Mesothelial cell of epicardium (in vitro differentiated cells): ENCODE results near the gene GPRIN3. TPM values are rescaled to one million over a fixed set of nuclear protein-coding genes. Genes with fewer than 3 reads are reported as not detected.

Source experiments
- DNase-seq, 2 experiments: peaks; one replicate each; pipeline ENCODE4 v3.0.0; 2021; ENCODE audit warnings: low spot score in 2 of 2; ENCODE audit not compliant: unreplicated experiment in 2 of 2
- H3K27ac Mint-ChIP-seq: 2 replicates; pipeline ENCODE4 v1.8.0; 2021; ENCODE audit warnings: mixed read lengths
- H3K27me3 Mint-ChIP-seq: 2 replicates; pipeline ENCODE4 v1.8.0; 2021; ENCODE audit warnings: low read depth, mixed read lengths
- H3K36me3 Mint-ChIP-seq: 2 replicates; pipeline ENCODE4 v1.8.0; 2021; ENCODE audit warnings: mixed read lengths
- H3K4me1 Mint-ChIP-seq: 2 replicates; pipeline ENCODE4 v1.8.0; 2021; ENCODE audit warnings: mixed read lengths
- H3K4me3 Mint-ChIP-seq: 2 replicates; pipeline ENCODE4 v1.8.0; 2021; ENCODE audit warnings: mild to moderate bottlenecking, moderate library complexity, mixed read lengths
- H3K9me3 Mint-ChIP-seq: 2 replicates; pipeline ENCODE4 v1.8.0; 2021; ENCODE audit warnings: mixed read lengths
- total RNA-seq: library from RNA; stranded (reverse); gene quantifications from 3 replicates; pipeline ENCODE4 v1.2.1, GENCODE V29; 2021
- TF ChIP-seq, protein P1 (sequence below): fragments of 200-600 bp; sonication (generic); IDR thresholded peaks from one replicate; pipeline ENCODE4 v1.5.0; 2021; ENCODE audit warnings: antibody characterized with exemption; ENCODE audit not compliant: unreplicated experiment

GPRIN3 gene
- total RNA-seq, 1 donor from 2014 or later: 1.5 TPM

DNA sequence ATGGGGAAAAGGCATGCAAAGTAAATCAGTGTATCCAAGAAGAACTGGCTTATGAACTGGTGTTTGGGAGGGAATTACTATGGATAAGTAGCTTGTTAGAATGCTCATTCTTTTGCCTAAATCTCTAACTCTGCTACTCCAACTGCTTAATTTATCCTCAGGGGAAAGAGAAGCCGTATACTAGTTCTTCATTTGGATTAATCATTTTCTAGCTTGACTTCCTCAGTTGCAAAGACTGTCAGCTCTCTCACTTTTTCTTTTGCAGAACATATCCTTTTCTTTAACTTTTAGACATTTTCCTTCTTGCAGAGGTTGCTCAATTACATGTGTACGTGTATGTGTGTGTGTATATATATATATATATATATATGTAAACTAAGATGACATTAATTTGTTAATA, 21.9 kb downstream of the GPRIN3 start:
- no peaks in the 10 kb centered on the region for H3K9me3 Mint-ChIP-seq
- no peak overlapping the region for H3K4me3 Mint-ChIP-seq
- DNase-seq: no peak
- no peaks in the 10 kb centered on the region for H3K27me3 Mint-ChIP-seq
- TF ChIP-seq, protein P1, sequence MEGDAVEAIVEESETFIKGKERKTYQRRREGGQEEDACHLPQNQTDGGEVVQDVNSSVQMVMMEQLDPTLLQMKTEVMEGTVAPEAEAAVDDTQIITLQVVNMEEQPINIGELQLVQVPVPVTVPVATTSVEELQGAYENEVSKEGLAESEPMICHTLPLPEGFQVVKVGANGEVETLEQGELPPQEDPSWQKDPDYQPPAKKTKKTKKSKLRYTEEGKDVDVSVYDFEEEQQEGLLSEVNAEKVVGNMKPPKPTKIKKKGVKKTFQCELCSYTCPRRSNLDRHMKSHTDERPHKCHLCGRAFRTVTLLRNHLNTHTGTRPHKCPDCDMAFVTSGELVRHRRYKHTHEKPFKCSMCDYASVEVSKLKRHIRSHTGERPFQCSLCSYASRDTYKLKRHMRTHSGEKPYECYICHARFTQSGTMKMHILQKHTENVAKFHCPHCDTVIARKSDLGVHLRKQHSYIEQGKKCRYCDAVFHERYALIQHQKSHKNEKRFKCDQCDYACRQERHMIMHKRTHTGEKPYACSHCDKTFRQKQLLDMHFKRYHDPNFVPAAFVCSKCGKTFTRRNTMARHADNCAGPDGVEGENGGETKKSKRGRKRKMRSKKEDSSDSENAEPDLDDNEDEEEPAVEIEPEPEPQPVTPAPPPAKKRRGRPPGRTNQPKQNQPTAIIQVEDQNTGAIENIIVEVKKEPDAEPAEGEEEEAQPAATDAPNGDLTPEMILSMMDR: no peak
- H3K36me3 Mint-ChIP-seq: no peaks in the 10 kb centered on the region
- no peaks in the 10 kb centered on the region for H3K4me1 Mint-ChIP-seq
- no peak overlapping the region for H3K27ac Mint-ChIP-seq

DNA sequence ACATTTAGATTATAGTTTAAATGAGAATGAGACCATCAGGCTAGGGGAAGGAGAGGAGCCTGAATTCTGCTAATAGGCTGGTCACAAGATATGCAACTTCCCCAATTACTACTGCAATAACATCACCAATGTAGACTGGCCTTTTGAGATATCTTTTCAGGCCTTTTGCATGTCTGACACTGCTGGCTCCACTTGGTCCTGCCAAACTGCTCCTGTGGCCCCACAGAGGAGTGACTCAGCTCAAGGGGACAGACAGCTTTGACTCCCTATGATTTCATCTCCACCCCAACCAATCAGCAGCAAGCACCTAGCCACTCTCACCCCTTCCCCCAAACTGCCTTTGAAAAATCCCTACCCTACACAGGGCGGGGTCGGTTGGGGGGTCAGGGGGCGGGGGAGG, 22.8 kb downstream of the GPRIN3 start:
- Mint-ChIP-seq H3K4me1 (no peaks in the 10 kb centered on the region), H3K9me3 (no peaks in the 10 kb centered on the region), H3K27me3 (no peaks in the 10 kb centered on the region), H3K27ac (no peak overlapping the region), H3K4me3 (no peak overlapping the region), H3K36me3 (no peaks in the 10 kb centered on the region)
- no peak for DNase-seq
- TF ChIP-seq, protein P1: no peak

DNA sequence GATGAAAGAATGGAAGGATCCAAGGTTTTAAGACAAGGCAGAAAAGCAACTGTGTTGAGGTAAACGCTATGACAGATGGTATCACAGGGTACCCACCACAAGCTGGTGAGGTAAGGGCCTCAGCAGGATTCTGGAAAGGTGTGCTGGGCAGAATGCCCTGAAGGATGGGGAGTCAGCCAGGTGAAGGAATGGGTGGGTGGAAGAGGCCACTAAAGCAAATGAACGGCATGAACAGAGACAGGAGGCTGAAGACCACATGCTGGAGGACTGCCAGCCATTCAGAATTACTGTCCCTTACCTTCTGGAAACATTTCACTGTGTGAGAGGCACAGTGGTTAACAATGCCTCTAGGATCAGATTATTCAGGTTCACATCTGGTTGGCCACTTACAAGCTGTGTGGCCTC, 23.6 kb downstream of the GPRIN3 start:
- H3K4me3 Mint-ChIP-seq: no peak overlapping the region
- no peak overlapping the region for H3K27ac Mint-ChIP-seq
- H3K27me3 Mint-ChIP-seq: no peaks in the 10 kb centered on the region
- no peaks in the 10 kb centered on the region for H3K36me3 Mint-ChIP-seq
- TF ChIP-seq, protein P1: no peak
- no peaks in the 10 kb centered on the region for H3K9me3 Mint-ChIP-seq
- H3K4me1 Mint-ChIP-seq: no peaks in the 10 kb centered on the region
- DNase-seq: no peak

DNA sequence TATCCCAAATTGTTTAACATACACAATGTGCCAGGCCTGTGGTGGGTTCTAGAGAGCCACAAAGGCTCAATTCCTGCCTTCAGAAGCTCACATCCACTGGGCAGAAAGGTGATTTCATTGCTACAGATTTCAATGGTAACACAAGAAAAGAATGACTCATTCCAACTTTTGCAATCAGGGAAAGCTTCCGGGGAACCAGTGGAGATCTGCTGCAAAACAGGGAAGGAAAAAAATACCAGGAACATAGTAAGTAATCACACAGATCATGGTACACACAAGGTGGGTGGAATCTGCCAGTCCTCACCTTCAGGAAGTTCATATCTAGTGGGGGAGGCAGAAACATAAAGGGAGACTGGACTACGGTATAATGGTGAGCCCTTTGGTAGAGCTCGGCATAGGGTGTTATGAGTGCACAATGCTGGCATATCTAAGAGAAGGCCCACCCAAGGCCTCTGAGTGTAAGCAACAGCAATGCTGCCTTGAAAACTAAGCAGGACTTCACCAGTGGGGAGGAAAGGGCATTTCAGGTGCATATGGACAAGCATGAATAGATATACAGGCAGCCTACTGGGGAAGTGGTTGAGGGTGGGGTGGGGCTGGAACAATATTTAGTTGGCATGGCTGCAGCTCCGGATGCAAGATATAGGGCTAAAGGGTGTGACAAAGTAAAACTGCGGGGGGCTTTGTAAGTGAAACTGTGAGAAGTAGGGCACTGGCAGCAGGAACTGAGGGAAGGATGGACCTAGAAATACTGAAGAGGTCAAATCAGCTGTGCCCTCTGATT, 24.2 kb downstream of the GPRIN3 start:
- Mint-ChIP-seq H3K27ac (no peak overlapping the region), H3K4me3 (no peak overlapping the region)
- no peak for DNase-seq

DNA sequence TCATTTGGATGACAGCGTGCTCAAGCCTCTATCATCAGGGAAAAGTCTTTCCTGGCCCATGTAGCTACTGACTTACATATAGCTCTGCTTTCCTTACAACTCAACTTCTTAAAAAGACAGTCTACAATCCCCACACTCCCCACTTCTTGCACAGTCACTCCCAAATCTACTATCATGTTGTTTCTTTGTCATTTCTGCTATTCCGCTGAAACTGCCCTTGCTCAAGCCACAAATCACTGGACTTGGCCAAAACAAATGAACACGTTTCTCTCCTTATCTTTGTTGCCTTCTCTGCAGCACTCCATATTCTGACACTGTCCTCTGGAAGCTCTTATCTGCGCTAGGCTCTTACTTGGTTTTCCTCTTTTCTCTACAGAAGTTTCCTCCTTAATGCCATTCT, 28.2 kb downstream of the GPRIN3 start:
- peaks cover 6% of the 10 kb centered on the region for H3K9me3 Mint-ChIP-seq
- H3K4me1 Mint-ChIP-seq: no peaks in the 10 kb centered on the region
- no peak for DNase-seq
- no peak overlapping the region for H3K27ac Mint-ChIP-seq
- TF ChIP-seq, protein P1: no peak
- no peaks in the 10 kb centered on the region for H3K27me3 Mint-ChIP-seq
- H3K36me3 Mint-ChIP-seq: no peaks in the 10 kb centered on the region
- H3K4me3 Mint-ChIP-seq: no peak overlapping the region

More for the DNA sequence above, 24.2 kb downstream of the GPRIN3 start:
- Mint-ChIP-seq H3K27me3 (no peaks in the 10 kb centered on the region), H3K4me1 (no peaks in the 10 kb centered on the region), H3K9me3 (no peaks in the 10 kb centered on the region), H3K36me3 (no peaks in the 10 kb centered on the region)
- TF ChIP-seq, protein P1: no peak
